Endothelial cell of umbilical vein (primary cell): Measurements from ENCODE around the gene SAMD4A. TPM values are rescaled to one million over a fixed set of nuclear protein-coding genes. Genes with fewer than 3 reads are reported as not detected.

Experiments used
- BruUV-seq: library from RNA; stranded (reverse); fragments of 400-500 nt; replicated peaks from 2 replicates; lab custom pipeline; 2021; lab: Mats Ljungman, UMichigan
- CTCF ChIA-PET: fragments of 300-600, 350-600 bp; sonication (Branson Sonifier 250); formaldehyde crosslinking; loops from one replicate; lab custom pipeline; 2021; ENCODE audit warnings: antibody characterized with exemption, inconsistent platforms; lab: Charles Lee
- POLR2A ChIA-PET: fragments of 300-600, 350-600 bp; sonication (Branson Sonifier 250); formaldehyde crosslinking; loops from one replicate; lab custom pipeline; 2021; ENCODE audit warnings: antibody characterized with exemption, inconsistent platforms; lab: Charles Lee
- DNase-seq: peaks from one replicate; pipeline ENCODE4 v3.0.0-alpha.2; 2011; ENCODE audit warnings: low read depth, low spot score
- FAIRE-seq: peaks from 2 replicates; lab custom pipeline; 2011; peaks lifted over from hg19 to GRCh38; lab: Jason Lieb, UNC
- H2AFZ ChIP-seq: 2 replicates; pipeline ENCODE4 v1.6.0; 2012; ENCODE audit warnings: low read depth, low read length, control low read depth, inconsistent platforms
- H3K27ac ChIP-seq: 2 replicates; pipeline ENCODE4 v1.5.1; 2011; ENCODE audit warnings: low read depth, mild to moderate bottlenecking, control low read depth, low read length, moderate library complexity; ENCODE audit not compliant: insufficient read depth
- H3K27me3 ChIP-seq, 2 experiments: 2 replicates each; pipeline versions ENCODE4 v1.6.0 to v1.6.1; 2011; ENCODE audit warnings: low read length in 2 of 2, mixed read lengths in 1 of 2; ENCODE audit not compliant: control insufficient read depth in 2 of 2, insufficient read depth in 2 of 2
- H3K36me3 ChIP-seq, 2 experiments: 2 replicates in 1 of 2; 3 replicates in 1 of 2; pipeline ENCODE4 v1.5.1; 2011; ENCODE audit warnings: low read length in 2 of 2, mild to moderate bottlenecking in 1 of 2, moderate library complexity in 1 of 2; ENCODE audit not compliant: control insufficient read depth in 2 of 2, insufficient read depth in 2 of 2; ENCODE audit errors: extremely low read depth in 1 of 2
- H3K4me1 ChIP-seq: 3 replicates; pipeline ENCODE4 v1.5.1; 2011; ENCODE audit warnings: mild to moderate bottlenecking, low read length; ENCODE audit not compliant: control insufficient read depth, insufficient read depth; ENCODE audit errors: extremely low read depth
- H3K4me2 ChIP-seq: 2 replicates; pipeline ENCODE4 v1.6.1; 2011; ENCODE audit warnings: low read length, control low read depth, mixed read lengths; ENCODE audit not compliant: insufficient read depth
- H3K4me3 ChIP-seq, 3 experiments: fragments of 200-600 bp in 1 of 3; sonication (generic), shearing (Covaris generic) in 1 of 3; replicated peaks in 1 of 3; 2 replicates each; pipeline ENCODE4 v1.5.1; 2011 to 2016; ENCODE audit warnings: control low read depth in 3 of 3, low read length in 3 of 3, mild to moderate bottlenecking in 2 of 3, inconsistent platforms in 1 of 3, low read depth in 1 of 3, moderate library complexity in 1 of 3; ENCODE audit not compliant: insufficient read depth in 1 of 3
- H3K79me2 ChIP-seq: 2 replicates; pipeline ENCODE4 v1.6.0; 2012; ENCODE audit warnings: low read length, inconsistent platforms; ENCODE audit not compliant: control insufficient read depth, insufficient read depth
- H3K9ac ChIP-seq: replicated peaks from 2 replicates; pipeline ENCODE3; 2011; ENCODE audit warnings: low read length, control low read depth; ENCODE audit not compliant: insufficient read depth; ENCODE audit errors: extremely low read depth
- H3K9me1 ChIP-seq: replicated peaks from 3 replicates; pipeline ENCODE4 v1.6.0; 2011; ENCODE audit warnings: mild to moderate bottlenecking, low read length; ENCODE audit not compliant: control insufficient read depth, insufficient read depth; ENCODE audit errors: extremely low read depth
- H3K9me3 ChIP-seq: replicated peaks from 2 replicates; pipeline ENCODE4 v1.5.1; 2012; ENCODE audit warnings: low read length, inconsistent platforms; ENCODE audit not compliant: control insufficient read depth, insufficient read depth
- H4K20me1 ChIP-seq: replicated peaks from 2 replicates; pipeline ENCODE3; 2011; ENCODE audit warnings: mild to moderate bottlenecking, low read length; ENCODE audit not compliant: control insufficient read depth, insufficient read depth; ENCODE audit errors: extremely low read depth
- EZH2 ChIP-seq: IDR thresholded peaks from 2 replicates; pipeline ENCODE4 v1.6.1; 2012; ENCODE audit warnings: borderline replicate concordance, low read depth, mild to moderate bottlenecking, moderate library complexity, low read length, inconsistent platforms; ENCODE audit not compliant: severe bottlenecking
- FOS ChIP-seq: IDR thresholded peaks from 2 replicates; pipeline ENCODE4 v1.6.1; 2011; ENCODE audit warnings: mild to moderate bottlenecking, low read length, moderate library complexity, borderline replicate concordance; ENCODE audit not compliant: insufficient read depth
- GATA2 ChIP-seq: IDR thresholded peaks from 2 replicates; pipeline ENCODE4 v1.7.0; 2011; ENCODE audit warnings: low read depth, mild to moderate bottlenecking, moderate library complexity, mixed read lengths, low read length; ENCODE audit not compliant: insufficient read length, insufficient read depth
- JUN ChIP-seq: IDR thresholded peaks from 2 replicates; pipeline ENCODE4 v1.6.1; 2011; ENCODE audit warnings: borderline replicate concordance, low read depth; ENCODE audit not compliant: insufficient read length, insufficient read depth
- MAX ChIP-seq: IDR thresholded peaks from 2 replicates; pipeline ENCODE4 v1.6.1; 2011; ENCODE audit not compliant: insufficient read depth, insufficient read length
- MYC ChIP-seq: IDR thresholded peaks from one replicate; pipeline ENCODE4 v1.6.1; 2011; ENCODE audit warnings: mild to moderate bottlenecking, low read depth, low read length
- POLR2A ChIP-seq: IDR thresholded peaks from 2 replicates; pipeline ENCODE4 v1.6.1; 2012; ENCODE audit warnings: low read depth, mild to moderate bottlenecking, control low read depth, low read length
- POLR2AphosphoS5 ChIP-seq: IDR thresholded peaks from 2 replicates; pipeline ENCODE4 v1.6.1; 2012; ENCODE audit warnings: low read depth, mild to moderate bottlenecking, control low read depth, low read length, moderate library complexity; ENCODE audit not compliant: insufficient read depth
- dilution Hi-C: fragments of 300-500 bp; cut with MboI; formaldehyde crosslinking; loops from one replicate; pipeline ENCODE4 v1.15.0; 2019; ENCODE audit warnings: low sequenced_read_pairs; ENCODE audit not compliant: extremely low pct_ligation_motif_present
- intact Hi-C: fragments of 100-400 bp; cut with micrococcal nuclease; formaldehyde crosslinking; loops from one replicate; pipeline ENCODE4 v1.10.0; 2022
- polyA plus RNA-seq, 4 experiments: library from polyadenylated mRNA; depleted of rRNA in 3 of 4; stranded (reverse) in 3 of 4; unstranded in 1 of 4; fragments of >200 nt; gene quantifications; 2 replicates each; pipeline versions ENCODE4 v1.2.1 to v1.2.3, GENCODE V29; 2011 to 2012; ENCODE audit warnings: missing spikeins in 1 of 4
- total RNA-seq: library from RNA; stranded (reverse); gene quantifications from 2 replicates; pipeline ENCODE4 v1.2.3, GENCODE V29; 2021
- TF ChIP-seq, protein P1 (sequence below), 2 donors: IDR thresholded peaks; 1 replicate in 1 of 2; 2 replicates in 1 of 2; pipeline ENCODE4 v1.5.1; 2011; ENCODE audit warnings: low read length in 2 of 2, mild to moderate bottlenecking in 2 of 2, moderate library complexity in 2 of 2, control low read depth in 1 of 2, inconsistent platforms in 1 of 2, low read depth in 1 of 2; ENCODE audit not compliant: insufficient read depth in 1 of 2; ENCODE audit errors: extremely low read depth in 1 of 2

SAMD4A gene
- total and polyA plus RNA-seq, 2 donors (not counting 3 experiments of a cell fraction or from before 2014, with no cell fraction given), result 37.7 to 95.3 TPM

- H3K4me3 ChIP-seq, result no peak overlapping the region
- no peak overlapping the region for H2AFZ ChIP-seq
- TF ChIP-seq, protein P1, sequence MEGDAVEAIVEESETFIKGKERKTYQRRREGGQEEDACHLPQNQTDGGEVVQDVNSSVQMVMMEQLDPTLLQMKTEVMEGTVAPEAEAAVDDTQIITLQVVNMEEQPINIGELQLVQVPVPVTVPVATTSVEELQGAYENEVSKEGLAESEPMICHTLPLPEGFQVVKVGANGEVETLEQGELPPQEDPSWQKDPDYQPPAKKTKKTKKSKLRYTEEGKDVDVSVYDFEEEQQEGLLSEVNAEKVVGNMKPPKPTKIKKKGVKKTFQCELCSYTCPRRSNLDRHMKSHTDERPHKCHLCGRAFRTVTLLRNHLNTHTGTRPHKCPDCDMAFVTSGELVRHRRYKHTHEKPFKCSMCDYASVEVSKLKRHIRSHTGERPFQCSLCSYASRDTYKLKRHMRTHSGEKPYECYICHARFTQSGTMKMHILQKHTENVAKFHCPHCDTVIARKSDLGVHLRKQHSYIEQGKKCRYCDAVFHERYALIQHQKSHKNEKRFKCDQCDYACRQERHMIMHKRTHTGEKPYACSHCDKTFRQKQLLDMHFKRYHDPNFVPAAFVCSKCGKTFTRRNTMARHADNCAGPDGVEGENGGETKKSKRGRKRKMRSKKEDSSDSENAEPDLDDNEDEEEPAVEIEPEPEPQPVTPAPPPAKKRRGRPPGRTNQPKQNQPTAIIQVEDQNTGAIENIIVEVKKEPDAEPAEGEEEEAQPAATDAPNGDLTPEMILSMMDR (IDR thresholded peaks at IDR 0.05; ENCODE audit: extremely low read depth in 1 of 2, insufficient read depth in 1 of 2, low read depth in 1 of 2, low read length in 2 of 2), result no peak
- TF ChIP-seq POLR2A (no peak), JUN (no peak), EZH2 (no peak), FOS (no peak), GATA2 (no peak), MAX (no peak), POLR2AphosphoS5 (no peak), MYC (no peak)
- H3K9ac ChIP-seq, result no peak overlapping the region
- H3K79me2 ChIP-seq, result peaks cover 52% of the 10 kb centered on the region
- no peaks in the 10 kb centered on the region for H3K9me1 ChIP-seq
- peaks cover 0 to 2% of the 10 kb centered on the region in 2 experiments for H3K36me3 ChIP-seq
- no peak for FAIRE-seq
- ChIA-PET CTCF (interaction anchor here (1.1 to 2.5 kb wide), 2 partner anchors 9 to 149 kb away, joined by 4 to 12 read pairs; no protein-coding TSS in a partner anchor), POLR2A (no interaction called here)
- peaks cover 16% of the 10 kb centered on the region for H3K4me1 ChIP-seq
- no peak for DNase-seq
- H3K27ac ChIP-seq, result no peak overlapping the region
- H3K4me2 ChIP-seq, result no peak overlapping the region
- H3K27me3 ChIP-seq, result no peaks in the 10 kb centered on the region
- no TSS peak for BruUV-seq
- intact Hi-C loops (no loop called here), dilution Hi-C loops (no loop called here)
- H3K9me3 ChIP-seq, result no peaks in the 10 kb centered on the region
- peaks cover 4% of the 10 kb centered on the region for H4K20me1 ChIP-seq
These were observed 146.5 kb downstream of the SAMD4A start for GRCh38 chr14:54713379-54713778.
